ENCODE results near the gene SLC23A2.
"Not testable (repeated sequence)": the region's sequence is repeated elsewhere in the genome, so short reads cannot be mapped to it uniquely, and the experiment has no call there.

The SLC23A2 gene

DNA sequence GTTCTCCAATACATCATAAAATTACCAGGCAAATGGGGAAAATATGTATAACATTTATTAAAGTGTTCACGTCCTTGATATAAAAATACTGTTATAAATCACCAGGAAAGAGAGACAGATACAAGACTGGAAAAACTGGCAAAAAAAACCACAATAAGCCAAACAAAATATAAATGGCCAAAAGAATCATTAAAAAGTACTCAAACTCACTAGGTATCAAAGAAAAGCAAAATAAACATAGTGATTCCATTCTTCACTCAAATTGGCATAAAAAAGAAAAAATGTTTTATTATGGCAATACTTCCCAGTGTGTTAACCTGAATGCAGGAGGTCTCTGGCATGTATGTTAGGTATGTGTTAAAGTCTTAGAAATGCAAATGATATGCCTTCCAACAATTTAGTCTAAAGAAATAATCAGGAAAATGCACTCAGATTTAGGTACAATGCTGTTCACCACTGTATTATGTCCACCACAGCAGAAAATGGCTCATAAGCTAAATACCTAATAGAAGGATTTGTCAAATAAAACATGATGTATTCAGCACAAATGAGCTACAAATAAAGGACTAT is 21.4 kb downstream of the SLC23A2 start:
- in situ Hi-C loops (cut with HindIII; ENCODE audit: low sequenced_read_pairs), result no loop called here

DNA sequence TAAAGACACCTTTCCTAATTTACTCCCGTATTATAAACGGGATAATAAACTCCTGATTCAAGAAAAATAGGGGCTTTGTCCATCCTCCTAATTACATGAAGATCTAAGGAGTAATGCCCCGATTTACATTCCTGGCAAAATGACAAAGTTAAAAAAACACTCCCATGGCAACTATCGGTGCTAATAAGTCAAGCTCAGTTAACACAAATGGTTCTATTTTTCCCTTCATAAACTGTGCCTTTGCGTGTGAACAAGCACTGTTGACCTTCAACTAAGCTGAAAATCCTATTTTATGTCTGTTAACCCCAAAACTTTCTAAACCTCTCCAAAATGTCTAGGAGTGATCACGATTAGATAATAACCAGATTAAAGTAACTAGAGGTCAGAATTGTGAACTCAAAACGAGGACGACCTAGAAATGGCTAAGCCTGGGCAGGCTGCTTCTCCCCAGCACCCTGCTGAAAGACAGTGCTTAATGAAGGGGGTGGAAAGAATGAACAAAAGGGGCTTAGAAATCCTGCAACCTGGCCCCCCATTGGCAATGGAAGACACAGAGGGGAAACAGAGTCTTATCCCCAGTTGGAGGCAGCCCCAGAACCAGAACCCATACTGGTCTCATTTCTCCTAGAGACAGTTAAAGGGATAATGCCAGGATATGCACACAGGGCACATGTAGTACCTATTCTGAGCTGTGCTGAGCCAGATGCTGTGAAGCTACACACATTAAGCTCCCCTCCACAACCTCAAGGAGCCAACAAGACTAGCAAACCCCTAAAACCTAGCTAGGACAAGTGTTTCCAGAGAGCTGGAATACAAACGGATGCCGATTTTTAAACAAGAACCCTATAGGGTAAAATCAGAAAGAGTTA is 23.0 kb downstream of the SLC23A2 start:
- in situ Hi-C loops (cut with HindIII; ENCODE audit: low sequenced_read_pairs), result no loop called here
- DNase-seq (ENCODE audit: low read depth), result no peak
- TF ChIP-seq, protein P1, sequence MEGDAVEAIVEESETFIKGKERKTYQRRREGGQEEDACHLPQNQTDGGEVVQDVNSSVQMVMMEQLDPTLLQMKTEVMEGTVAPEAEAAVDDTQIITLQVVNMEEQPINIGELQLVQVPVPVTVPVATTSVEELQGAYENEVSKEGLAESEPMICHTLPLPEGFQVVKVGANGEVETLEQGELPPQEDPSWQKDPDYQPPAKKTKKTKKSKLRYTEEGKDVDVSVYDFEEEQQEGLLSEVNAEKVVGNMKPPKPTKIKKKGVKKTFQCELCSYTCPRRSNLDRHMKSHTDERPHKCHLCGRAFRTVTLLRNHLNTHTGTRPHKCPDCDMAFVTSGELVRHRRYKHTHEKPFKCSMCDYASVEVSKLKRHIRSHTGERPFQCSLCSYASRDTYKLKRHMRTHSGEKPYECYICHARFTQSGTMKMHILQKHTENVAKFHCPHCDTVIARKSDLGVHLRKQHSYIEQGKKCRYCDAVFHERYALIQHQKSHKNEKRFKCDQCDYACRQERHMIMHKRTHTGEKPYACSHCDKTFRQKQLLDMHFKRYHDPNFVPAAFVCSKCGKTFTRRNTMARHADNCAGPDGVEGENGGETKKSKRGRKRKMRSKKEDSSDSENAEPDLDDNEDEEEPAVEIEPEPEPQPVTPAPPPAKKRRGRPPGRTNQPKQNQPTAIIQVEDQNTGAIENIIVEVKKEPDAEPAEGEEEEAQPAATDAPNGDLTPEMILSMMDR (IDR thresholded peaks at IDR 0.05; ENCODE audit: low read depth, low read length, missing control alignments), result no peak
- H3K4me3 ChIP-seq (ENCODE audit: low read depth, low read length), result no peak overlapping the region

More for the DNA sequence above, 21.4 kb downstream of the SLC23A2 start:
- TF ChIP-seq, protein P1 (IDR thresholded peaks at IDR 0.05; ENCODE audit: low read depth, low read length, missing control alignments), result no peak
- no peak overlapping the region for H3K4me3 ChIP-seq (ENCODE audit: low read depth, low read length)
- no peak for DNase-seq (ENCODE audit: low read depth)

DNA sequence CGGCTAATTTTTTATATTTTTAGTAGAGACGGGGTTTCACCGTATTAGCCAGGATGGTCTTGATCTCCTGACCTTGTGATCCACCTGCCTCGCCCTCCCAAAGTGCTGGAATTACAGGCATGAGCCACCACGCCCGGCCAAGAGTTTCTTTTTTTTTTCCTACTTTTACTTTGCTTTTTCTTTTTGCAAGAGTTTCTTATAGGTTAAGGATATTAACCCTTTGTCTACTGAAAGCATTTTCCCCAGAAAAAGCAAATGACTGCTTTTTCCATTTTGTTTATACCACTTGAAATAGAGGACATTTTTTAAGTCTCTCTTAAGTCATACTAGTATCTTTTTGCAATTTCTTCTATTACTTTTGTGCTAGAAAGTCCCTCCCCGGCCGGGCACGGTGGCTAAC is 25.3 kb downstream of the SLC23A2 start:
- DNase-seq (ENCODE audit: low read depth); H3K4me3 ChIP-seq (ENCODE audit: low read depth, low read length); in situ Hi-C loops (cut with HindIII; ENCODE audit: low sequenced_read_pairs): not testable (repeated sequence)

DNA sequence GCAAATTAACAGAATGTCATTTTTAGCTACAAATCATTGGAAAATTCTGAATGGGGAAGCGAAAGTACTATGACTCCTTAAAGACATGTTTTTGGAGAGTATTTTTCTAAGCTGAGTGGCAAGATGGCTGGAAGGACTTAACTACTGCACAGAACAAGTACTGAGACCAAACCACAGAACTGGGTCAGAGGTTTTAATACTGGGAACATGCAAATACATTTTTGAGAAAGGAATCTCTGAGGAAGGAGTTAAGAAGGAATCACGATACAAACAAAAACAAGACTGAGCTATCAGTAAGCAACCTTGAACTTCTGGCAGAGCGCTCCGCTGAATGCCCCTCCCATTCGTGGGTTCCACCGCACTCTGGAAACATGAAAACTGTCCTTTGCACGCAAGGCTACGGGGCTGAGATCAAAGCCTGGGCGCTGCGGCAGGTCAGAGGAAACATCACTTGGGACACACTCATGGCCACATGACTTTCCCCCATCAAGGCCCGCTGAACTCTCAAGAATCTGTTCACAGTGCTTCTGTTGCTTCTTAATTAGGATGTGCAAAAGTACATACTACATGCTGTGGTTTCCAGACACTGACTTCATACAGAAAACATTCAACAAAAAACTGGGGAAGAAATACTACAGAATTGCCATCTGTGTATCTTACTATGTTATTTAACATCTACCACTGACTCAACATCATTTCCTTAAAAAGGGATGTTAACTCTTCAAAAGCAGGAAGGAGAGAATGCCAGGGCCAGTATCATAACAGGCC is 27.8 kb downstream of the SLC23A2 start:
- TF ChIP-seq, protein P1 (IDR thresholded peaks at IDR 0.05; ENCODE audit: low read depth, low read length, missing control alignments), result no peak
- DNase-seq (ENCODE audit: low read depth), result no peak
- in situ Hi-C loops (cut with HindIII; ENCODE audit: low sequenced_read_pairs), result no loop called here
- H3K4me3 ChIP-seq (ENCODE audit: low read depth, low read length), result no peak overlapping the region

DNA sequence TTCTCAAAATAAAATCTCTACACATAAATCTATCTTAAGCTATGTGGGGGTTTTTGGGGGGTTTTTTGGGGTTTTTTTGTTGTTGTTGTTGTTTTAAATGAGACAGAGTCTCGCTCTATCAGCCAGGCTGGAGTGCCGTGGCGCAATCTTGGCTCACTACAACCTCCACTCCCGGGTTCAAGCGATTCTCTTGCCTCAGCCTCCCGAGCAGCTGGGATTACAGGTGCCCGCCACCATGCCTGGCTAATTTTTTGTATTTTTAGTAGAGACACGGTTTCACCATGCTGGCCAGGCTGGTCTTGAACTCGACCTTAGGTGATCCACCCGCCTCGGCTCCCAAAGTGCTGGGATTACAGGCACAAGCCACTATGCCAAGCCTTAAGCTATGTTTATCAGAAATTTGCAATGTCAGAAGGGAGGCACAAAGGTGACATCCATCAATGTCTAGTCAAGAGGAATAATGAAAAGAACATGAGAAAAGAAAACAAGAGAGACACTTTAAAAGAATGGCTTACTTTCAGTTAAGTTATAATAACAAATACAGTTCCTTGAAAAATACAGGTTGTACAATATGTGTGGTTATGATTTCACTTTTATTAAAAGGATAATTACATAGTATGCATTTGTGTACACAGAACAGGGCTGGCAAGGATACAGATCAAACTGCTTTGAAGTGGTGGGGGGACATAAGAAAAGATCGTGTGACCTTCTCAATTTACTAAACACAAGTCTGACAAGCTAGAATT is 28.6 kb downstream of the SLC23A2 start:
- no peak overlapping the region for H3K4me3 ChIP-seq (ENCODE audit: low read depth, low read length)
- in situ Hi-C loops (cut with HindIII; ENCODE audit: low sequenced_read_pairs), result no loop called here
- TF ChIP-seq, protein P1 (IDR thresholded peaks at IDR 0.05; ENCODE audit: low read depth, low read length, missing control alignments), result no peak
- no peak for DNase-seq (ENCODE audit: low read depth)

DNA sequence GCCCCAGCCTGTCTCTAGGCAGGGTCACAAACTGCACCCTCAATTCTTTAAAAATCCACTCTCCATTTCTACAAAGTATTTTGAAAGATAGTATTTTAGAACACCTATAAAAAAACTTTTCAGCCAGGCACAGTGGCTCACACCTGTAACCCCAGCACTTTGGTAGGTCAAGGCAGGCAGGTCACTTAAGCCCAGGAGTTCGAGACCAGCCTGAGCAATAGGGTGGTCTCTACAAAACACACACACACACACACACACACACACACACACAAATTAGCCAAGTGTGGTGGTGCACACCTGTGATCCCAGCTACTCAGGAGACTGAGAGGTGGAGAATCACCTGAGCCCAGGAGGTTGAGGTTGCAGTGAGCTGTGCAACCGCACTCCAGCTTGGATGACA is 30.2 kb downstream of the SLC23A2 start:
- H3K4me3 ChIP-seq (ENCODE audit: low read depth, low read length), result no peak overlapping the region
- TF ChIP-seq, protein P1 (IDR thresholded peaks at IDR 0.05; ENCODE audit: low read depth, low read length, missing control alignments), result no peak
- in situ Hi-C loops (cut with HindIII; ENCODE audit: low sequenced_read_pairs), result no loop called here

More for the DNA sequence above, 30.2 kb downstream of the SLC23A2 start:
- no peak for DNase-seq (ENCODE audit: low read depth)

Data from astrocyte of the cerebellum (primary cell).